Measurements from ENCODE around the gene TECPR2.
A peak's percentile ranks its signal among the peaks of the same experiment; 100 is the strongest.

The TECPR2 gene

DNA sequence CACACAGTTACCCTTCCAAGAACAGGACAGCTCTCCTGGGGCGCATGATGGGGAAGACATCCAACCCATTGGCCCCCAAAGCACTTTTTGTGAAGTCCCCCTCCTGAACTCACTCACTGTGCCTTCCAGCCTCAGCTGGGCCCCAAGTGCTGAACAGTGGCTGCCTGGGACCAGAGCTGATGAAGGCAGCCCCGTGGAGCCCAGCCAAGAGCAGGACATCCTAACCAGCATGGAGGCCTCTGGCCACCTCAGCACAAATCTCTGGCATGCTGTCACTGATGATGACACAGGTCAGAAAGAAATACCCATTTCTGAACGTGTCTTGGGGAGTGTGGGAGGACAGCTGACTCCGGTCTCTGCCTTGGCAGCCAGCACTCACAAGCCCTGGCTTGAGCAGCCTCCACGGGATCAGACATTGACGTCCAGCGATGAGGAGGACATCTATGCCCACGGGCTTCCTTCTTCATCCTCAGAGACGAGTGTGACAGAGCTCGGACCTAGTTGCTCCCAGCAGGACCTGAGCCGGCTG, 72.0 kb downstream of the TECPR2 start:
- no peak for DNase-seq

DNA sequence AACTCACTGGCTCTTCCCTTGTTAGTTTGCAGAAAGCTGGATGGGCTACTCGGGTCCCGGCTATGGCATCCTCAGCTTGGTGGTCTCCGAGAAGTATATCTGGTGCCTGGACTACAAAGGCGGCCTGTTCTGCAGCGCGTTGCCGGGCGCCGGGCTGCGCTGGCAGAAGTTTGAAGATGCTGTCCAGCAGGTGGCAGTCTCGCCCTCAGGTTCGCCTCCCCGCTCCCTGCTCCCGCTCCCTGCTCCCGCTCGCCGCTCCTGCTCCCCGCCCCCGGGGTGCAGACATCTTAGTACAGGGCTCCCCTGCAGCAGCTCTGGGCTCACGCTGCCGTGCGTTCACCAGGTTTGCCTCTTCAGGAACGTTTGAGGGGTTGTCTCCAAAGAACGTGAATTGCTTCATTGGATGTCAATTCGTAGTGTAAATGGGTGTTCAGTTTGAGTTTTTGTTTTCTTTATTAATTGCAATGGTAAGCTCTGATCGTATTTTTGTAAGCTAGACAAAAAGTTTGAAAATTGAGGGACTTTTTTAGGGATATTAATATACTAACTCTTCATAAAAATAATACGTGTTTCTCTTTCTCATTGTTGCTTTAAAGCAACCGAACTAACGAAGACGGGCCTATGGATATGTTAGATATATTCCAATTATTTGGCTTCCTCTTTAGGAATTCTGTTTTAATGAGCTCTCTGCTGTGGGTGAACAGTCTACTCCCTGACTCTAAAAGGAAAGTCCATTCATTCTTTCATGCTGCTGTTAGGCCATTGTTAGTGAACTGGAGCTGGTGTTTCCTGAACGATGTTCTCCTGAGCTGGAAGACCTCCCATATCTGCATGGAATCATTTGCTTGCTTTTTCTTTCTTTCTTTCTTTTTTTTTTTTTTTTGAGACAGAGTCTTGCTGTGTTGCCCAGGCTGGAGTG, 75.5 kb downstream of the TECPR2 start:
- DNase-seq = peak; percentile 66

DNA sequence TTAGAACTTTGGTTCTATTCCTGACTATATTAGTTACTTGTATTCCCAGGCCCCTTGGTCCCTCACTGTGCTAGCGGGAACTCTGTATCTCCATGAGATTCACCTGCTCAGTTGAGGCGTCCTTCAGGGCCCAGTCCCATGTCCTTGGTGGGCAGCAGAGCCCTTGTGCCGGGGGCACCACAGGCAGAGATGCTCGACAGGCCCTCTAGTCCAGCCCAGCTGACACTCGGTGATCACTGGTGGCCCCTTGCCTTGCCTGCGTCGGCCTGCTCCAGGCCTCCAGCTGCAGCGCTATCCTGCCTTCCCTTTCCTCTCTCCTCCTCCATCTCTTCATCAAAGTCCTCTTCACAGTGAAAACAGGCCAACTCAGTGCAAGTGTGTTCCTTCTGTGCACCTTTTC, 76.8 kb downstream of the TECPR2 start:
- DNase-seq = no peak

- no peak for DNase-seq
These were observed 77.7 kb downstream of the TECPR2 start for GRCh38 chr14:102440392-102440791.

- no peak for DNase-seq
These were observed 79.8 kb downstream of the TECPR2 start for GRCh38 chr14:102442241-102443211.

GRCh38 chr14:102445066-102445465, 82.3 kb downstream of the TECPR2 start:
- DNase-seq = no peak

- DNase-seq = no peak
These were observed 82.9 kb downstream of the TECPR2 start for GRCh38 chr14:102445641-102446040.

- DNase-seq = no peak
These were observed 87.7 kb downstream of the TECPR2 start for GRCh38 chr14:102450206-102451063.

- DNase-seq = no peak
These were observed 88.3 kb downstream of the TECPR2 start for GRCh38 chr14:102451064-102451352.

- no peak for DNase-seq
These were observed 89.6 kb downstream of the TECPR2 start for GRCh38 chr14:102452302-102452701.

DNA sequence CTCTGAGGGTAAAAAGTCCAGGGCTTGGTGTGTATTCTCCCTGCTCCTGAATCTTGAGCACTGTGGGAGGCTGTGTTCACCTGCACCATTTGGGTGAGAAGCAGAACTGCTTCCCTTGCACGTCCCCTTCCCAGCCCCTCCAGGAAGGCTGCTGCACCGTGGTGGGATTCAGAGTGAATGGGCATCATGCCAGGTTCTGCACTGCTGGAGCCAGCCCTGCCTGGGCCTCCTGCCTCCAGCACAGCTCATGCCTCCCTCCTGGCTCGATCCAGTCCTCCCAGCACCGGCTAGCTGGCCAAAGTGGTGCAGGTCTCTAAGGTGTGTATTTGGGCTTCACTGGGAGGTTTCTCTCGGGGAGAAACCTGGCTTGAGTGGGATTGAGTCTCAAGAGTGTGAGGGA, 92.0 kb downstream of the TECPR2 start:
- DNase-seq = no peak

DNA sequence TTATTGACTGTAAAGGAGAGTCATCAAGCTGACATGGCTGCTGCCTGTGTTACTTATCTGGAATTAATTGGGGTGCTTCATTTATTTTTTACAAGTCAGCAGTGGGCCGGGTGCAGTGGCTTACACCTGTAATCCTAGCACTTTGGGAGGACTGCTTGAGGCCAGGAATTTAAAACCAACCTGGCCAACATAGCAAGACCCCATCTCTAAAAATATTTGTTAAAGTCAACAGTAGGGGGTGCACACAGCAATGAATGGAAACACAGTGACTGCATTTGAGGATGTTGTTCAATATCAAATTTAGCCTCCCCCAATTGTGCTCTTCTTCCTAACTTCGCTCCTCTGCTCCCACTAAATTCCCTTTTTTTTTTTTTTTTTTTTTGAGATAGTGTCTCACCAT, 94.8 kb downstream of the TECPR2 start:
- DNase-seq = no peak

GRCh38 chr14:102461490-102462338, 99.0 kb downstream of the TECPR2 start:
- no peak for DNase-seq

GRCh38 chr14:102462391-102462790, 99.7 kb downstream of the TECPR2 start:
- no peak for DNase-seq

DNA sequence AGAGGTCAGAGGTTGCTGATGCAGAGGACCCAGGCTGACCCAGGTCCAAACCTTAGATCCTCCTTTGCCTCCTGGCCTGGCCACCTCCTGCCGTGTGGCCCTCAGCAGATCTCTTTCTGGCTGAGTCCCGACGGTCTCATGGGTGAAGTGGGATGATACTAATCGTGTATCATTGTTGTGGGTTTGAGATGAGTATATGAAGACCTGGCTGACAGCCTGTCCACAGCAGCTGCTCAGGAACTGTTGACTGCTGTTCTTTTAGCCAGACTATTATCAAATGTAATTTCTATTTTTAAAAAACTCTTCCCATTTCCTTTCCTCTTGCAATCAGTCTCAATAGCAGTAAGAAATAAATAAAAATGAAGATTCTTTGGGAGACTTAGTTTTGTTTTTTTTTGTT, 101.3 kb downstream of the TECPR2 start:
- no peak for DNase-seq

DNA sequence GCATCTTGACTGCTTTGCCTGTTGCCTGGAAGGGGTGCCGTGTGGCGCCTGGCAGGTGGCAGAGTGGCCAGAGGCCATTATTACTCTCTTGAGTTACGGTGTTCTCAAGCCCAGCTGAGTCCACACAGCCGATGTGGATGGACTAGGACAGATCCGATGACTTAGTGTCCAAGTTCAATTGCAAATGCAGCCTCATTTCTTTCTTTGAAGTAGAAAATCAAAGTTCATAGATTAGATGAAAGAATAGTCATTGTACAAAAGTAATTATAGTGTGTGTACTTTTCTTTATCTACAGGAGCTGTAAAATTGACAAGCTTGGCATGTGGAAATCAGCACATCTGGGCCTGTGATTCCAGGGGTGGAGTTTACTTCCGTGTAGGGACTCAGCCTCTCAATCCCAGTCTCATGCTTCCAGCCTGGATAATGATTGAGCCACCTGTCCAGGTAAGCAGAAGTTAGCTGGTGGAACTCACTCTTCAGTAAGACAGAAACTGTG, 102.2 kb downstream of the TECPR2 start:
- DNase-seq = no peak

DNA sequence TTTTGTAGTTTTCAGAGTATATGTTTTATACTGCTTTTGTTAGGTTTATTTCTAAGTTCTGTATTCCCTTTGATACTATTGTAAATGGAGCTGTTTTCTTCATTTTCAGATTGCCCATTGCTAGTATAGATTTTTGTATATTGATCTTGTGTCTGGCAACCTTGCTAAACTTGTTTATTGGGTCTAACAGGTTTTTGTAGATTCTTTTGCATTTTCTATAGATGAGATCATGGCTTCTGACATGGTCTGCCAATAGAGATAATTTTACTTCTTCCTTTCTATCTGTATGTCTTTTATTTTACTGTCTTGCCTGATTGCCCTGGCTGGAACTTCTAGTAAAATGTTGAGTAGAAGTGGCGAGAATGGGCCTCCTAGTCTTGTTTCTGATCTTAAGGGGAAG, 106.5 kb downstream of the TECPR2 start:
- no peak for DNase-seq

DNA sequence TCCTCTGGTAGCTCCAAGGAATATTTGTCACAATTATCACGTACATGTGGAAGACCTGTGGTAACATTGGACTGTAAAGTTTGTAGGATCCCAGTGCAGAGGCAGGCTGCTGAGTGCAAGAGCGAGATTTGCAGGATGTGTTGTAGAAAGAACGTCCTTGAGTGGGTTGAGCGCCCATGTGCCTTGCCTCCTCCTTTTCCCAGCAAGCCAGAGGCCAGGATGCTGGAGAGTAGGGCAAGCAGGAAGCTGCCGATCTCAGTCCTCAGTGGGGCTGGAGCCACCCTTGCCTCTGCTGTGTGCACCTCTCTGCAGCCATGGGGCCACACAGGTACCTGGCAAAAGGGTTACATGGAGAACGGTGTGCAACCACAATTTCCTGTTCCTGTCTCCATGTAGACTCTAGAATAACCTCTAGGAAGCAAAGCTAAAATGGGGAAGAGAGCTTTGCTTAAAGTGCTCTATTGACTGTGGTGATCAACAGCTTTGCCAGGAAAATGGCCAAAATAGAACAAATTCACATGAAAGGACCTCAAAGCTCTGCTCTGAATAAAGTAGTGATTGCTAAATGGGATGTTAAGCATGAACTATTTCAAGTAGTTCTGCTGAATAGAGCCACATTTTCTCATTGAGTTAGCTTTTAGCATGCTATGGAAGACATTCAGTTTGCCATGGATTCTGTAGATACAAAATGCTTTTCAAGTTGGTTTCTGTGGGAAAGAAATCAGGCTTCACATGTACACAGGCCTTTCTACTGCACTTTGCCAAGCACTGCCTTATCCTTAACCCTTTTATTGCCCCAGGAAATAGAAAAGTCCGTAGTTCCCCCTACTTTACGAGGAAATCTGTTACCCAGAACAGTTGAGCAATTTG, 109.4 kb downstream of the TECPR2 start:
- no peak for DNase-seq

DNA sequence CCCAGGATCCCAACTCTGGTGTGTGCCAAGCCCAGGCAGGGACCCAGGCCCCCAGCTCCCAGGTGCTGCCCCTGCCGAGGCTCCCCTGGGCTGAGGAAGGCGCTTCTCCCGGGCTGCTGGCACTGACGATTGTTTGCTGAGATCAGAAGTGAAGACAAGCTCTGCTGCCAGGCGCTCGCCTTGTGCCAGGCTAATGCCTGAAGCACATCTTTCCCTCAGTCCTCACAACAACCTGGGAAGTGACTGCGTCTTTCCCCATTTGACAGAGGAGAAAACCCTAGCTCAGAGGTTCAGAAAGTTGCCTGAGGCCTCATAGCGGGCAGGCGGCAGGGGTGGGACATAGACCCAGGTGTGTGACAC, 110.0 kb downstream of the TECPR2 start:
- DNase-seq = no peak

- no peak for DNase-seq
These were observed 110.8 kb downstream of the TECPR2 start for GRCh38 chr14:102473559-102473958.

GRCh38 chr14:102474934-102475333, 112.2 kb downstream of the TECPR2 start:
- DNase-seq = no peak
